ENCODE measurements around the gene ETV6. TPM values are rescaled to one million over a fixed set of nuclear protein-coding genes. Genes with fewer than 3 reads are reported as not detected.
A peak's percentile ranks its signal among the peaks of the same experiment; 100 is the strongest.

Gene ETV6
- total and polyA plus RNA-seq, 2 experiments from 2014 or later: 9.1 to 11.9 TPM

DNA sequence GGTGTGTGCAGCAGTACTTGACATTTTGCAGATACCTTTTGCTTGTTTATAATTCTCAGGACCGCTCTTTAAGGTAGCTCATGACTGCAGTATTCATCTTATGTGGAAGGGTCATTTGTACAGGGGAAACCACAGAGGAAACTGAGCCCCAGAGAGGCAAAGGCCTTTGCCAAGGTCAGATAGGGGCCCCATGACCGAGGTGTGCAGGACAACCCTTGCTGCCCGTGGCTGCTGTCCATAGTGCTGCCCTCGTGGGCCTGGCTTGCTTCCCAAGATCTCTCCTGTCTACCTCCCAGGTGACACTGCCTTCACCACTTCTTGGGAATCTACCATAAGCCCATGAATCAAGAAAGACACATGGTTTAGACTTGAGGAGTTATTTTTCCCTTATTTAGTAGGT is 222.6 kb downstream of the ETV6 start:
- H3K27me3 ChIP-seq: no peaks in the 10 kb centered on the region
- H3K4me3 ChIP-seq: no peak overlapping the region
- DNase-seq (ENCODE audit: low read depth in 1 of 2, low spot score in 1 of 2): no peak
- no peak overlapping the region for H3K27ac ChIP-seq
- H3K36me3 ChIP-seq: peaks cover 7% of the 10 kb centered on the region
- no peaks in the 10 kb centered on the region for H3K4me1 ChIP-seq (ENCODE audit: low read depth)
- H3K9me3 ChIP-seq (ENCODE audit: low read depth): no peaks in the 10 kb centered on the region
- no peak for TF ChIP-seq CTCF (IDR thresholded peaks at IDR 0.05; ENCODE audit: low read depth, low read length)

DNA sequence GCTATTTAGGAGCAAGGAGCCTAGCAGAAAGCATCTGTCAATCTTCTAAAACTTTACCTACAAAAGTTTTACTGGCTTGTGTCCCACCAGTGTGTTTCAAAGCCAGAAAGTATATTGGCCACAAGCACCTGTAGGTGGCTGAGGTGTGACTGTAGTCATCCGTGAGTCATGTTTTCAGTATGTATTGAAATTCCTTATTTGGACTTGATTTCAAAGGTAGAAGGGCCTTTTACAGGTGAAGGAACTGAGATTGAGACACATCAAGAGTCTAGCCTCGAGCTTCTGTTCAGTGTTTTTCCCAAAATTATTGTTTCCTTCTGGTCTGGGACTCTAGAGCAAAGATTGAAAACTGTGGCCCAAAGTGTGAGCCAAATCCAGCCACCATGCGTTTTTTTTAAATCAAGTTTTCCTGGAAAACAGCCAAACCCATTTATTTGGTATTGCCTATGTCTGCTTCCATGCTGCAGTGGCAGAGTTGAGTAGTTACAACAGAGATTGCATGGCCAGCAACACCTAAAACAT is 226.0 kb downstream of the ETV6 start:
- Histone ChIP-seq H3K27ac (no peak overlapping the region), H3K36me3 (peaks cover 1% of the 10 kb centered on the region), H3K27me3 (no peaks in the 10 kb centered on the region), H3K9me3 (ENCODE audit: low read depth) (no peaks in the 10 kb centered on the region), H3K4me3 (no peak overlapping the region), H3K4me1 (ENCODE audit: low read depth) (no peaks in the 10 kb centered on the region)
- TF ChIP-seq CTCF (IDR thresholded peaks at IDR 0.05; ENCODE audit: low read depth, low read length): no peak
- peak in 1 of 2 donors; percentile 26 for DNase-seq (ENCODE audit: low read depth in 1 of 2, low spot score in 1 of 2)

- DNase-seq (ENCODE audit: low read depth in 1 of 2, low spot score in 1 of 2): no peak
- no peak overlapping the region for H3K4me3 ChIP-seq
- no peaks in the 10 kb centered on the region for H3K27me3 ChIP-seq
- H3K27ac ChIP-seq: no peak overlapping the region
- H3K36me3 ChIP-seq: no peaks in the 10 kb centered on the region
- H3K9me3 ChIP-seq (ENCODE audit: low read depth): no peaks in the 10 kb centered on the region
- no peak for TF ChIP-seq CTCF (IDR thresholded peaks at IDR 0.05; ENCODE audit: low read depth, low read length)
- no peaks in the 10 kb centered on the region for H3K4me1 ChIP-seq (ENCODE audit: low read depth)
These were observed 226.8 kb downstream of the ETV6 start for GRCh38 chr12:11876307-11876706.

GRCh38 chr12:11877102-11877826 is 227.8 kb downstream of the ETV6 start:
- DNase-seq (ENCODE audit: low read depth in 1 of 2, low spot score in 1 of 2): no peak
- Histone ChIP-seq H3K9me3 (ENCODE audit: low read depth) (no peaks in the 10 kb centered on the region), H3K36me3 (no peaks in the 10 kb centered on the region), H3K27ac (no peak overlapping the region), H3K27me3 (no peaks in the 10 kb centered on the region), H3K4me1 (ENCODE audit: low read depth) (no peaks in the 10 kb centered on the region), H3K4me3 (no peak overlapping the region)
- no peak for TF ChIP-seq CTCF (IDR thresholded peaks at IDR 0.05; ENCODE audit: low read depth, low read length)

- Histone ChIP-seq H3K27me3 (no peaks in the 10 kb centered on the region), H3K27ac (no peak overlapping the region), H3K9me3 (ENCODE audit: low read depth) (no peaks in the 10 kb centered on the region), H3K4me3 (no peak overlapping the region), H3K36me3 (no peaks in the 10 kb centered on the region), H3K4me1 (ENCODE audit: low read depth) (no peaks in the 10 kb centered on the region)
- no peak for TF ChIP-seq CTCF (IDR thresholded peaks at IDR 0.05; ENCODE audit: low read depth, low read length)
- peak; percentile 30 to 68 for DNase-seq (ENCODE audit: low read depth in 1 of 2, low spot score in 1 of 2)
These were observed 228.7 kb downstream of the ETV6 start for GRCh38 chr12:11877869-11878780.

All from cardiac muscle cell (in vitro differentiated cells and primary cell).